ENCODE results near the gene HMSD. TPM values are rescaled to one million over a fixed set of nuclear protein-coding genes. Genes with fewer than 3 reads are reported as not detected.

The HMSD gene
- total and polyA plus RNA-seq, 2 of the 13 experiments (the other 11 are each of a cell fraction or from before 2014, with no cell fraction given) = not detected

DNA sequence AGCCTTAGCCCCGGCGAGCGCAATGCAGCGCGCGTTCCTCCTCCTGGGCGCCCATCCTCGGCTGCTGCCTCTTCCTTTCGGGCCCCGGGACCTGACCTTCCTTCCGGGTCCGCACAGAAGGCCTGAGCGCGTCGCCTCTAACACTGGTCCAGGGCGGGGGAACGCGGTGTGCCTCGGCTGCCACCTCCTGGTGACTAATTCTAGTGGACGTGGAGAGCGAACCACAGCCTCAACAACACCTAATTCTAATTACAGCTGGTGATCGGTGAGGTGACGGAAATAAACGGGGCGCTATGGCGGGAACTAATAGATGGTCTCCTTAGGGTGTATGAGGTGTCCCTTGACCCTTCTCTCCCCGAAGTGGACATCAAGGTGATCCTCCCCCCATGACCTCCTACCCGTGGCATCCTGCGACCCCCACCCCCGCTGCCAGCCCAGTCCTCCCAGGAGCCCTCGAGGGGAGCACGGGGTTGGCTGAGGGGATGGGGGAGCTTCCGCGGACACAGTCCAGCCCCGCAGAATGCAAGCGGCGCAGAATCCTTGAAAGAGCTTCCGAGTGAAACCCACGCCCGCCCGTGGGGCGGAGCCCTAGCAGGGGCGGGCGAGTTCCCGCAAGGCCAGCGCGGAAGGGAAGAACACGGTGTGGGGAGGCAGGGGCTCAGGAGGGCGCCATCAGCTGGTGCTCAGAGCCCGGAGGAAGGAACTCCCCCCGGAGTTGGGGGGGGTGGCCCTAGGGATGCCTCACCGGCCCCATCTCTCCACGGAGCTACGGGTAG lies 12.8 kb upstream of the HMSD start (continued):
- TF ChIP-seq POGZ (CRISPR knock-in tag; IDR thresholded peaks at IDR 0.05) (peak; percentile 46; the same call in 1 of the 2 replicates), CTCF (CRISPR knock-in tag; IDR thresholded peaks at IDR 0.05) (peak; percentile 89), ZNF430 (CRISPR knock-in tag; IDR thresholded peaks at IDR 0.05) (no peak), ZMYM3 (CRISPR knock-in tag; IDR thresholded peaks at IDR 0.05) (no peak), SPEN (CRISPR knock-in tag; IDR thresholded peaks at IDR 0.05; ENCODE audit: low read depth) (0 out of 2 replicates have a peak, but pooled peaks have one; percentile 25), SRSF1 (optimal IDR thresholded peaks at IDR 0.05; ENCODE audit: low read depth, low read length) (no peak), NRL (CRISPR knock-in tag; IDR thresholded peaks at IDR 0.05; ENCODE audit: borderline replicate concordance) (0 out of 2 replicates have a peak, but pooled peaks have one; percentile 31), TIGD3 (CRISPR knock-in tag; IDR thresholded peaks at IDR 0.05; ENCODE audit: borderline replicate concordance) (no peak), ZNF136 (CRISPR knock-in tag; IDR thresholded peaks at IDR 0.05; ENCODE audit: low read depth) (no peak), ARNT2 (CRISPR knock-in tag; IDR thresholded peaks at IDR 0.05; ENCODE audit: low read depth) (no peak), ZNF703 (CRISPR knock-in tag; IDR thresholded peaks at IDR 0.05; ENCODE audit: borderline replicate concordance) (no peak), KLF12 (CRISPR knock-in tag; IDR thresholded peaks at IDR 0.05; ENCODE audit: borderline replicate concordance) (no peak), ZFY (CRISPR knock-in tag; IDR thresholded peaks at IDR 0.05) (peak; percentile 53; the same call in 1 of the 2 replicates)
- TF ChIP-seq, protein P1, sequence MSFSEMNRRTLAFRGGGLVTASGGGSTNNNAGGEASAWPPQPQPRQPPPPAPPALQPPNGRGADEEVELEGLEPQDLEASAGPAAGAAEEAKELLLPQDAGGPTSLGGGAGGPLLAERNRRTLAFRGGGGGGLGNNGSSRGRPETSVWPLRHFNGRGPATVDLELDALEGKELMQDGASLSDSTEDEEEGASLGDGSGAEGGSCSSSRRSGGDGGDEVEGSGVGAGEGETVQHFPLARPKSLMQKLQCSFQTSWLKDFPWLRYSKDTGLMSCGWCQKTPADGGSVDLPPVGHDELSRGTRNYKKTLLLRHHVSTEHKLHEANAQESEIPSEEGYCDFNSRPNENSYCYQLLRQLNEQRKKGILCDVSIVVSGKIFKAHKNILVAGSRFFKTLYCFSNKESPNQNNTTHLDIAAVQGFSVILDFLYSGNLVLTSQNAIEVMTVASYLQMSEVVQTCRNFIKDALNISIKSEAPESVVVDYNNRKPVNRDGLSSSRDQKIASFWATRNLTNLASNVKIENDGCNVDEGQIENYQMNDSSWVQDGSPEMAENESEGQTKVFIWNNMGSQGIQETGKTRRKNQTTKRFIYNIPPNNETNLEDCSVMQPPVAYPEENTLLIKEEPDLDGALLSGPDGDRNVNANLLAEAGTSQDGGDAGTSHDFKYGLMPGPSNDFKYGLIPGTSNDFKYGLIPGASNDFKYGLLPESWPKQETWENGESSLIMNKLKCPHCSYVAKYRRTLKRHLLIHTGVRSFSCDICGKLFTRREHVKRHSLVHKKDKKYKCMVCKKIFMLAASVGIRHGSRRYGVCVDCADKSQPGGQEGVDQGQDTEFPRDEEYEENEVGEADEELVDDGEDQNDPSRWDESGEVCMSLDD (CRISPR knock-in tag; IDR thresholded peaks at IDR 0.05; ENCODE audit: borderline replicate concordance) = no peak
- TF ChIP-seq, protein P2, sequence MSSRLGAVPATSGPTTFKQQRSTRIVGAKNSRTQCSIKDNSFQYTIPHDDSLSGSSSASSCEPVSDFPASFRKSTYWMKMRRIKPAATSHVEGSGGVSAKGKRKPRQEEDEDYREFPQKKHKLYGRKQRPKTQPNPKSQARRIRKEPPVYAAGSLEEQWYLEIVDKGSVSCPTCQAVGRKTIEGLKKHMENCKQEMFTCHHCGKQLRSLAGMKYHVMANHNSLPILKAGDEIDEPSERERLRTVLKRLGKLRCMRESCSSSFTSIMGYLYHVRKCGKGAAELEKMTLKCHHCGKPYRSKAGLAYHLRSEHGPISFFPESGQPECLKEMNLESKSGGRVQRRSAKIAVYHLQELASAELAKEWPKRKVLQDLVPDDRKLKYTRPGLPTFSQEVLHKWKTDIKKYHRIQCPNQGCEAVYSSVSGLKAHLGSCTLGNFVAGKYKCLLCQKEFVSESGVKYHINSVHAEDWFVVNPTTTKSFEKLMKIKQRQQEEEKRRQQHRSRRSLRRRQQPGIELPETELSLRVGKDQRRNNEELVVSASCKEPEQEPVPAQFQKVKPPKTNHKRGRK (CRISPR knock-in tag; IDR thresholded peaks at IDR 0.05) = no peak
